ENCODE data around the gene BAIAP2. TPM values are rescaled to one million over a fixed set of nuclear protein-coding genes. Genes with fewer than 3 reads are reported as not detected.

BAIAP2 gene
- total and polyA plus RNA-seq, 10 donors: 2.8 to 33.2 (median 17.8) TPM

DNA sequence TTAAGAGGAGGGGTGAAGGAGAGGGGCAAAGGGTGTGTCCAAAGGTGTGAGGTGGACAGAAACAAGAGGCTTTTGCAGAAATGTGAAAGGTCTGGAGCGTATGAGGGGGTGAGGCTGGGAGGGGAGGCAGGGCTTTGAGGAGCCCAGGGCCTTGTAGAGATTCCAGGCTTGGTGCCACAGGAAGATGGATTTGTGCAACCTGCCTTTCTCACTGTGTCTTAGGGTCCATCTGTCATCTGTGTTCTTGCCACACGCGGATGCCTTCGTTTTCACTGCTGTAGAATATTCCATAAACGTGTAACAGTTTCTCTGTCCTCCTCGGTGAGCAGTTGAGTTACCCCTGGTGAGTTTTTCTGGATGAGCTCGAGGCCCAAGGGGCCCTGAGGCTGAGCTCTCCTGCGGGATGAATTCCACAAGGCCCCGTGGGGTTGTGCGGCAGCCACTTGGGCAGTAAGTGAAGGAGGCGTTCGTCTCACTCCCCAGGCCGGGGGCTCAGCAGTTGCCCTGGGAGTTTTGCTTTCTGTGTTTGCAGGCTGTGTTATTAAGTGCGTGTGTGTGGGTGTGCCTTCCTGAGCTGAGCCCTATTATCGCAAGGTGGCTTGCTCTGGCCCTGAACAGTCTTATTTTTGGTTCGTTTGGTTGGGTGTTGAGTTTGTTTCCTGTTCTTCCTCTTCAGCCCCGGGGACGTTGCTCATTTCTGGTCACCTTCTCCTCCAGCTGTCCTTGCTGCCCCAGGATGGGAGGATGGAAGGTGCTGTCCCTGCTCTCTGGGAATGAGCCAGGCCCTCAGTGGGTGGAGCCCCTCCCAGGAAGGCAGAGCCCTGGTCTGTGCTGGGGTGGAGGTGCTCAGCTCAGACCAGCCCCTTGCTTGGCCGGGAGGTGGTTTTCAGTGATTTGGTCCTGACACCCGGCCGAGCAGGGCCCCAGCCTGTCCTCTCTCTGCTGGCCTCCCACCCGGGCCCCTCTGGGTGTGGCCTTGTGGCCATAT is 28.4 kb downstream of the BAIAP2 start:
- peaks cover 0 to 15% (median 3%) of the 10 kb centered on the region in 6 donors for H3K36me3 ChIP-seq
- no peaks in the 10 kb centered on the region for H3K27me3 ChIP-seq (replicated peaks in 1 of 7)
- no peak for DNase-seq
- H3K4me1 ChIP-seq: peaks cover 0 to 21% (median 6%) of the 10 kb centered on the region in 6 donors
- intact Hi-C loops (cut with DNase I; ENCODE audit: low total_unique reads): no loop called here
- 59 to 76% (median 71%) methylated on average over 22 of the region's 22 CpGs for WGBS, 5 donors
- no peaks in the 10 kb centered on the region for H3K9me3 ChIP-seq
- peak overlapping the region in 5 of 8 donors; percentile 48 to 65 (median 54) for H3K27ac ChIP-seq
- peak in 1 of 3 donors; percentile 22 for TF ChIP-seq POLR2AphosphoS5 (IDR thresholded peaks at IDR 0.05)
- TF ChIP-seq, protein P1, sequence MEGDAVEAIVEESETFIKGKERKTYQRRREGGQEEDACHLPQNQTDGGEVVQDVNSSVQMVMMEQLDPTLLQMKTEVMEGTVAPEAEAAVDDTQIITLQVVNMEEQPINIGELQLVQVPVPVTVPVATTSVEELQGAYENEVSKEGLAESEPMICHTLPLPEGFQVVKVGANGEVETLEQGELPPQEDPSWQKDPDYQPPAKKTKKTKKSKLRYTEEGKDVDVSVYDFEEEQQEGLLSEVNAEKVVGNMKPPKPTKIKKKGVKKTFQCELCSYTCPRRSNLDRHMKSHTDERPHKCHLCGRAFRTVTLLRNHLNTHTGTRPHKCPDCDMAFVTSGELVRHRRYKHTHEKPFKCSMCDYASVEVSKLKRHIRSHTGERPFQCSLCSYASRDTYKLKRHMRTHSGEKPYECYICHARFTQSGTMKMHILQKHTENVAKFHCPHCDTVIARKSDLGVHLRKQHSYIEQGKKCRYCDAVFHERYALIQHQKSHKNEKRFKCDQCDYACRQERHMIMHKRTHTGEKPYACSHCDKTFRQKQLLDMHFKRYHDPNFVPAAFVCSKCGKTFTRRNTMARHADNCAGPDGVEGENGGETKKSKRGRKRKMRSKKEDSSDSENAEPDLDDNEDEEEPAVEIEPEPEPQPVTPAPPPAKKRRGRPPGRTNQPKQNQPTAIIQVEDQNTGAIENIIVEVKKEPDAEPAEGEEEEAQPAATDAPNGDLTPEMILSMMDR (IDR thresholded peaks at IDR 0.05 in 8 of 11, conservative IDR thresholded peaks at IDR 0.05 in 3 of 11): no peak
- no peak overlapping the region for H3K4me3 ChIP-seq

DNA sequence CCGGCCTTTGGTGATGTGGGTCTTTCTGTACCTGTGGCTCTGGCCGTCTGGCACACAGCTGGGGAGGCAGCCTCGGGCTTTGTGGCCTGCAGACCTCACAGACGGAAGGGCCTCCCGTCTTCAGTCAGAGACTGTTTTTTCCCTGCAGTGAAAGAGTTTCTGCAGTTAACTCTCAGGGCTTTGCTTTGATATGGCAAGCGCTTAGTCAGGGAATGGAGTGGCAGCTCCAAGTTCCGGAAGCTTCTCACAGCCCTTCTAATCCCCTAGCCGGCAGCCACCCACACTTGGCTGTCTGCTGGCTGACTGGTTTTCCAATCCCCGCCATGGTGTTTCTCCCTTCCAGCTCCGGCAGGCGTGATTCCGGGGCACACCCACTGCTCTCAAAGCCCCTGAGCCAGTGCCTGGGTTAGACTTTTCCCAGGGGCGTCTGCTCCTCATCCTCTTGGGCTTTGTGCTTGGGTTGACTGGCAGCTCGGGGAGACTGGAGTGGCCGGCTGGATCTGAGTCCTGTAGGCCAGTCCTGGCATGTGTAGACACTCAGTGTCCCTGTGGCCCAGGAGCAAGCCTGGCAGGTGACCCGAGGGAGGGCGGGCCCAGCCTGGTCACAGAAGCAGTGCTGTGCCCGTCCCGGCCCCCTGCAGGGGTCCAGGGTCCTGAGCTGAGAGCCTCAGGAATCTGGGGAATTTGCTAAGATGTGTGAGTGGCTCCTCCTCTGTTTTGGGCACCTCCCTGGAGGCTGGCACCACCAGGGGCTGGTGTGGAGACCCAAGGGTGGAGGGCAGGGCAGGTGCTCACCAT is 29.9 kb downstream of the BAIAP2 start:
- Histone ChIP-seq H3K9me3 (no peaks in the 10 kb centered on the region), H3K36me3 (peaks cover 0 to under 1% (median 0%) of the 10 kb centered on the region in 6 donors), H3K4me1 (peaks cover 0 to 21% (median 6%) of the 10 kb centered on the region in 6 donors), H3K27me3 (replicated peaks in 1 of 7) (no peaks in the 10 kb centered on the region), H3K27ac (peak overlapping the region in 1 of 8 donors; percentile 64), H3K4me3 (no peak overlapping the region)
- 81 to 94% (median 91%) methylated on average over 14 to 19 of the region's 19 CpGs for WGBS, 5 donors
- TF ChIP-seq, protein P1 (IDR thresholded peaks at IDR 0.05 in 8 of 11, conservative IDR thresholded peaks at IDR 0.05 in 3 of 11): no peak
- TF ChIP-seq POLR2A (IDR thresholded peaks at IDR 0.05) (no peak), POLR2AphosphoS5 (IDR thresholded peaks at IDR 0.05) (no peak)
- intact Hi-C loops (cut with DNase I; ENCODE audit: low total_unique reads): no loop called here
- DNase-seq: no peak

DNA sequence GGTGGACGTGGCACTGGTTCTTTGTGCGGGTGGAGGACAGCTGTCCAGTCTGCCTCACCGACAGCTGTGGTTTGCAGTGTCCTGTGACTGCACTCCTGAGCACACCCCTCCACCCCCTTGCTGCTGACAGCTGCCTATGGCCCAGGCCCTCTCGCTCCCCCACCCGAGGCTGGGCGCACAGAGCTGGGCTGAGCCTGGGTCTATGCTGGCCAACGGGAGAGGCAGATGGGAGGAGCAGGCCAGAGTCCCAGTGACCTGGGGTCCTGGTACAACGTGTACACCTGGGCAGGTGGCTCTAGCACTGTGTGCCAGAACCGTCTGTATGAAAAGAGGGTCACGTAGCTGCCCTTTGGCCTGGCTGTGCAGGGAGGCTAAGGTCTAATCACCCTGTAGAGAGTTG is 30.5 kb downstream of the BAIAP2 start:
- Histone ChIP-seq H3K27ac (no peak overlapping the region), H3K36me3 (no peaks in the 10 kb centered on the region), H3K4me1 (peaks cover 0 to 21% (median 6%) of the 10 kb centered on the region in 6 donors), H3K4me3 (no peak overlapping the region), H3K27me3 (replicated peaks in 1 of 7) (no peaks in the 10 kb centered on the region), H3K9me3 (no peaks in the 10 kb centered on the region)
- 87 to 100% (median 91%) methylated on average over 1 to 10 of the region's 10 CpGs for WGBS, 5 donors
- DNase-seq: no peak
- TF ChIP-seq, protein P1 (IDR thresholded peaks at IDR 0.05 in 8 of 11, conservative IDR thresholded peaks at IDR 0.05 in 3 of 11): no peak
- TF ChIP-seq POLR2AphosphoS5 (IDR thresholded peaks at IDR 0.05) (no peak), POLR2A (IDR thresholded peaks at IDR 0.05) (no peak)
- intact Hi-C loops (cut with DNase I; ENCODE audit: low total_unique reads): no loop called here
